Measurements from ENCODE around the gene PASK. TPM values are rescaled to one million over a fixed set of nuclear protein-coding genes. Genes with fewer than 3 reads are reported as not detected.

Gene PASK
- total and polyA plus RNA-seq, 2 experiments from 2014 or later, result 2.5 to 8.8 TPM

- no peaks in the 10 kb centered on the region for H3K79me2 ChIP-seq
- no peak overlapping the region for H2AFZ ChIP-seq
- no peak overlapping the region for H3K4me2 ChIP-seq
- 94% methylated on average over 10 of the region's 10 CpGs for WGBS (ENCODE audit: low lambda C conversion rate, missing lambda C conversion rate)
- no peaks in the 10 kb centered on the region for H3K9me2 ChIP-seq (replicated peaks; ENCODE audit: insufficient read depth)
- no peaks in the 10 kb centered on the region for H3K27me3 ChIP-seq
- H4K20me1 ChIP-seq (ENCODE audit: insufficient read depth, poor library complexity, severe bottlenecking), result no peaks in the 10 kb centered on the region
- no peaks in the 10 kb centered on the region for H3K36me3 ChIP-seq (replicated peaks; ENCODE audit: insufficient read depth, low read depth)
- H3K4me3 ChIP-seq, result no peak overlapping the region
- H3K4me1 ChIP-seq (ENCODE audit: insufficient read depth), result no peaks in the 10 kb centered on the region
- TF ChIP-seq EZH2phosphoT487 (IDR thresholded peaks at IDR 0.05; ENCODE audit: low read depth, severe bottlenecking, unreplicated experiment), result no peak
- no peak for TF ChIP-seq EZH2 (IDR thresholded peaks at IDR 0.05; ENCODE audit: borderline replicate concordance)
- no peak for TF ChIP-seq CTCF (IDR thresholded peaks at IDR 0.05; ENCODE audit: poor library complexity)
- H3K9me3 ChIP-seq (ENCODE audit: low read depth), result no peaks in the 10 kb centered on the region
- DNase-seq (ENCODE audit: low spot score), result no peak
- no peak overlapping the region for H3K27ac ChIP-seq
Measured at GRCh38 chr2:241133436-241133820, 15.8 kb downstream of the PASK start.

- Histone ChIP-seq H3K9me2 (replicated peaks; ENCODE audit: insufficient read depth) (no peaks in the 10 kb centered on the region), H4K20me1 (ENCODE audit: insufficient read depth, poor library complexity, severe bottlenecking) (no peaks in the 10 kb centered on the region), H3K79me2 (no peaks in the 10 kb centered on the region), H2AFZ (no peak overlapping the region), H3K36me3 (replicated peaks; ENCODE audit: insufficient read depth, low read depth) (no peaks in the 10 kb centered on the region), H3K27ac (no peak overlapping the region), H3K27me3 (no peaks in the 10 kb centered on the region), H3K9me3 (ENCODE audit: low read depth) (no peaks in the 10 kb centered on the region), H3K4me2 (no peak overlapping the region), H3K4me1 (ENCODE audit: insufficient read depth) (no peaks in the 10 kb centered on the region), H3K4me3 (no peak overlapping the region)
- 94% methylated on average over 14 of the region's 14 CpGs for WGBS (ENCODE audit: low lambda C conversion rate, missing lambda C conversion rate)
- no peak for TF ChIP-seq CTCF (IDR thresholded peaks at IDR 0.05; ENCODE audit: poor library complexity)
- DNase-seq (ENCODE audit: low spot score), result no peak
Measured at GRCh38 chr2:241132538-241133435, 16.5 kb downstream of the PASK start.

- H3K79me2 ChIP-seq, result no peaks in the 10 kb centered on the region
- no peaks in the 10 kb centered on the region for H3K36me3 ChIP-seq (replicated peaks; ENCODE audit: insufficient read depth, low read depth)
- no peaks in the 10 kb centered on the region for H3K9me3 ChIP-seq (ENCODE audit: low read depth)
- H3K9me2 ChIP-seq (replicated peaks; ENCODE audit: insufficient read depth), result no peaks in the 10 kb centered on the region
- no peak overlapping the region for H2AFZ ChIP-seq
- no peak for TF ChIP-seq EZH2phosphoT487 (IDR thresholded peaks at IDR 0.05; ENCODE audit: low read depth, severe bottlenecking, unreplicated experiment)
- TF ChIP-seq CTCF (IDR thresholded peaks at IDR 0.05; ENCODE audit: poor library complexity), result no peak
- TF ChIP-seq EZH2 (IDR thresholded peaks at IDR 0.05; ENCODE audit: borderline replicate concordance), result no peak
- DNase-seq (ENCODE audit: low spot score), result no peak
- no peak overlapping the region for H3K4me3 ChIP-seq
- no peak overlapping the region for H3K27ac ChIP-seq
- WGBS (ENCODE audit: low lambda C conversion rate, missing lambda C conversion rate), result 98% methylated on average over 7 of the region's 7 CpGs
- H4K20me1 ChIP-seq (ENCODE audit: insufficient read depth, poor library complexity, severe bottlenecking), result no peaks in the 10 kb centered on the region
- H3K27me3 ChIP-seq, result no peaks in the 10 kb centered on the region
- H3K4me2 ChIP-seq, result no peak overlapping the region
- no peaks in the 10 kb centered on the region for H3K4me1 ChIP-seq (ENCODE audit: insufficient read depth)
Measured at GRCh38 chr2:241131531-241131930, 17.7 kb downstream of the PASK start.

Measured in hepatocyte (in vitro differentiated cells).